ENCODE data around the gene CACNA2D3.

The CACNA2D3 gene

DNA sequence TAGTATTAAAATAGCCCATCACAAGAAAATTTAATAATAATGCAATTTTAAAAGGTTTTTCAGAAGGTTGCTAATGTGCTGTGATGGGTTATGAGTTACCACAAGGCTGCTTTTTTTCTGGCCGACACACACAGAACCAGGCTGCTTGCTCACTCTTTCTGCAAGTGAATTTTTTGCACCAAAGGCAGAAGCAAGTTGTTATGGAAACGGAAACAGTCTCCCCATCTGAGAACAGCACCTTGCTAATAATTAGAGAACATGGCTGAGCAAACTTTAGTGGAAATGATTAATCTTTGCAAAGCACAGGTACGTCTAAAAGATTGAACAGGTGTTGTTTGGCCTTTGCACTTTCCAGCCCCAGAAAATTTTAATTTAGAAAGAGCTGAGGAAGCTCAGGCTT lies 51.0 kb downstream of the CACNA2D3 start:
- no peak for DNase-seq

- no peak for DNase-seq
Measured at GRCh38 chr3:54176106-54176505, 53.8 kb downstream of the CACNA2D3 start.

GRCh38 chr3:54177816-54178215 lies 55.5 kb downstream of the CACNA2D3 start:
- DNase-seq, result no peak

DNA sequence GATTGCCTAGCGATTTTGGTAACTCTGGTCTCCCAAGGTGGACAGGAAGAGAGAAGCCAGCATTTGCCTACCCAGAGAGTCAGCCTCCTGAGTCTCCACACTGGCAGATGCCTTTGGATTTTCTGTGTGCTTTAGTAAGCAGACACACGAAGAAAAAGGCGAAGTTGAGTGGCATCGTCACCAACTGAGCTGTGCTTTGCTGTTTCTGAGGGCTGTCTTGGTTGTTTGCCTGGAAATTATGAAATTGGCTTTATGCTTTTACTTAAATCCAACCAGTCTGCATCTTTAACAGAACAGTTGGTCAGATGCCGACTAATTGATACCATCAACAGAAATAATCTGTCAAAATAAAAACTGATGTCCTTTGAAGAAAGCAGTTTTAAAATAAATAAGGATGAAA lies 56.0 kb downstream of the CACNA2D3 start:
- no peak for DNase-seq

DNA sequence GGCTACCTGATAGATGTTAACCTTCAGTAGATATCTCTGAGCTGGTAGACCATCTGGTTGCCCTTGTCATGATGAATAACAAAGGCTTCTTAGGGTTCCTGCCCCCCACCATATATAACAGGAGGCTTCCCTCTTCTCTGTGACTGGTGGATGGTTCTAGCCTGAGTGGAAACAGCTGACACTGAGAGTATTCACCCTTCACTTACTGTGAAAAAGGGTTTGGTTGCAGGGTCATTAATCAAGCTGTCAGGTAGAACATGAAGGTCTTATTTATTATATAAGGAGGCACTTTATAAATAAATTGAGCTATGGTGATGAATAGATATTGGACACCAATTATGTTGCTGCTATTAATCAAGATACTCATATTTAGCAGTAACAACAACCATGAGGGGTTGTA lies 58.6 kb downstream of the CACNA2D3 start:
- DNase-seq, result no peak

DNA sequence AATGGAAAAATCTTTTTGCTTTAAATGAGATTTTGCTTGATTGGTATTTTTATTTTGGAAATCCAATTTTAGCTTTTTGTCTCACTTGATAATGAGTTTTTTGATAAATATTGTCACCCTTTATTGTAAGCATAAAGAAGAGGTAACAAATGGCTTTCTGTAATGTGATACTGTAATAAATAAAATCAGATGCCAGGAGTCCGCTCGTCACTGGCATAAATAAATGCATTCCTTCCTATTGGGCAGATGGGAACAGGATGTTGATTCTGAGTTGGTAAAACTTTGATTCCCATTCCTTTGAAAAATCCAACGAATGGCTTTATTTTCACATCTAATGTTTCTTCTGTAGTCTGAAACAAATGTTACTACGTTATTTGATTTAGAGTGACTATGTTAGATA lies 59.9 kb downstream of the CACNA2D3 start:
- DNase-seq, result no peak

DNA sequence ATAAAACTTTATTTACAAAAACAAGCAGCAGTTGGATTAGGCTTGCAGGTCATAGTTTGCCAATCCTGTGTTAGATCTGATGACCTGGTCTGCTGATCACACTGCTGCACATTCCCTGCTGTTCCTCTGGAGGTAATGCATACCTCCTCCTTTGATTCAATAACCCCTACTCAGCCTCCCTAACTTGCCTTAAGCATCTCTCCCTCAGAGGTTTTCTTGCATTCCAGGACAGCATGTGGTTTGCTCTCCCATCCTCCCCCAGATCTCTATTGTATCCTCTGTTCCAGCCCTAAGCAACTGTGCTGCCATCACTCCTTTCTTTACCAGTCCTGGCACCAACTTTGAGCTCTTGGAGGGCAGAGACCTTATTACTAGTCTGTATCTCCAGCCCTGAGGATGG lies 63.4 kb downstream of the CACNA2D3 start:
- DNase-seq, result no peak

GRCh38 chr3:54188176-54188791 lies 65.9 kb downstream of the CACNA2D3 start:
- peak; percentile 1 for DNase-seq

- no peak for DNase-seq
Measured at GRCh38 chr3:54191220-54191619, 68.9 kb downstream of the CACNA2D3 start.

DNA sequence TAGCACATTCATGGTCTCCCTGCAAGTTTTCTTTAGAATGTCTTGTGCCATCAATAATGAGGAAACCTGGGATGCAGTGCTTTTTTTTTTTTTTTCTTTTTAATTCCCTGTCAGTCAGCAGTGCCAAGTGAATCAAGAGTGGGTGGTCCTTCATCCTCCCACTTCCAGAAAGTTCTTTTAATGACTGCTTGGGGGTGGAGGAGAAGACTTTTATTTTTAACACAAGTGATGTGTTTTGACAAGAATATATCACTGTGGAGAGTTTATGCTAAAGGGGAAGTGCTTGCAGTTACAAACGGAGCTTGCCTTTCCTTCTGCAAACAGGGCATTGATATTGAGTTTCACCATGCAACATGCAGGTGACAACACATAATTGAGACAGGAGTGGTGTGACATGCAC lies 69.7 kb downstream of the CACNA2D3 start:
- DNase-seq, result no peak

- no peak for DNase-seq
Measured at GRCh38 chr3:54193093-54193492, 70.7 kb downstream of the CACNA2D3 start.

GRCh38 chr3:54196360-54196991 lies 74.1 kb downstream of the CACNA2D3 start:
- no peak for DNase-seq

DNA sequence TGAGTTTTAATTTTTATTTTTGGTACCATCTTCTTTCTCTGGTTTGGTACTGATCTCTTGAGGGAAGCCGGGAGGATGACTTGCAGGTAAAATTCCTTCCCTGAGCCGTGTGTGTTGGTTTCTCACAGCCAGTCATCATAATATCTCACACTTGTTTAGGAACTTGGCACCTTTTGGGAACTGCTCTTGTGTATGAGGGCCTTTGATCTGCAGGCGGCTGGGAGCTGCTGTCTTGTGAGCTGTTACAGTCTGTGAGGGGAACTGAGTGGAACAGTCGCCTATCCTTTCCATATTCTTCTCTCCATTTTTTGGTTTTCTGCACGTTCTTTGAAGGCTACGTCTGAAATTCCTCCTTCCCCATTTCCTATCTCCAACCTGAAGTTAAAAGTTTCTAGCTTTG lies 75.2 kb downstream of the CACNA2D3 start:
- DNase-seq, result no peak

GRCh38 chr3:54198556-54198955 lies 76.2 kb downstream of the CACNA2D3 start:
- no peak for DNase-seq

DNA sequence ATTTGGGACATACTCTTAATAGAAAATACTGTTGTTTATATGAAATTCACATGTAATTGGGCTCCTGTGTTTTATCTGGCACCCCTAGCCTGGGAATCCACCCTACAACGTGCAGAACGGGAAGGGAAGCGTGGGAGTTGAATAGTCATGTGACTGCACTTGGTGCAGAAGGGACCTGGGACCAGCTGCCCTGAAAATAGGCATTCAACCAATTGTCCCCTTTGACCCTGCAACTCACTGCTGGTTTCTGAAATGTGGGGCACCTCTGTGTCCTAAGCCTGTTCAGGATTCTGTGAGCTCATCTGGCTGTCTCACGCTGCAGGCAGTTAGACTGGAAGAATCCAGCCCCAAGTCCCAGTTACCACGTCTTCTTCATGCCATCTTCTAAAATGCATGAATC lies 79.7 kb downstream of the CACNA2D3 start:
- no peak for DNase-seq

DNA sequence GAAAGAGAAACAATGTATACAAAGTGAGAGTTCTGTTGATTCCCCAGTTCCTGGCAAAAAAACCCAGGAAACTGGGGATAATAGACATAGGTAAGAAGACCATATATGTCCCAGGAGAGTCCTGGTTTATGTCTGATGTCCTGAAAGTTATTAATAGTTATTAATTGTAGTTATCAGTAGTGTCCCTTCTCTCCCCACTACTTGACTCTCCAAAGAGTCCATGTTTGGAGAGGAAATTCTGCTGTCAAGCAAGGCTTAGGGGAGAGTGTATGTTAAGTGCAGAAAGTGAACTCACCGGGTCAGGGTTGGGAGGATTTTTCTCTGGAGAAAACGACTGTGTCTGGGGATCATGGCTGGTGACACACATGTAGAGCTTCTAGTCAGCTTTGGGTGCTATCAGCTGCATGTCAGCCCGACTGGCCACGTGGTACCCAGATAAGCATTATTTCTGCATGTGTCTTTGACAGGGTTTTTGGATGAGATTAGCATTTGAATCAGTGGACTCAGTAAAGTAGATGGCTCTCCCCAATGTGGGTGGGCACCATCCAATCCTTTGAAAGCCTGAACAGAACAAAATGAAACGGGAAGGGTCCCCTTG lies 80.4 kb downstream of the CACNA2D3 start:
- DNase-seq, result no peak

DNA sequence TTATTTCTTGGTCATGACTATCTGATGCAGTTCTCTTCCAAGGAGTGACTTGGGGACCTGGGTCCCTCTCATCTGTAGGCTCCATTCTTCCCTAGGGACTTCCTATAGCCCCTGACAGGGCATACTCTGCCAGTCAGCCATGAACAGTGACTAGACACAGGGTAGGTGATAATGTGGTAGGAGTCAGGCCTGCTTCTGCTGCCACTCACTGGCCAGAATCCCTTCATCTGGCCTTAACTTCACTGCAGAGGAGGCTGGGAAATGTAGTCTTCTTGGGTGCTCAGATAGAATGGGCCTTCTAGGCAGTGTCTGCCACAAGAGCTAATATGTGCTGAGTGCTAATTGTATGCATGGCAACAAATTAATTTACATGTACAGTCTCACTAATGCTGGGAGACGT lies 84.5 kb downstream of the CACNA2D3 start:
- no peak for DNase-seq

DNA sequence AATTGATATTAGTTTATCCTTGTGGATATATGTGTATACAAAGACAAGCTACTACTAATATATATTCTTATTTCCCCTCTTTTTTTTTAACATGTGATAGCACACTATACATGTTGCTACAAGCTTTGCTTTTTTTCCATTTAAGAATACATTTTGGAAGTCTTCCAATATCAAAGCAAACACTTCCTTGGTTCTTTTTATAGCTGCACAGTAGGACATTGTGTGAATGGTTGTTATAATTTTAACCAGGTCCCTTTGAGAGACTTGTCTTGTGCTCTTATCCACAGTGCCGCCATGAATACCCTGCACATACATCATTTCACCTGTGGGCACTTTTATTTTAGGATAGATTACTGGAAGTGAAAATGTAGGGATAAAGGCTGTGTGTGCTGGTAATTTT lies 88.7 kb downstream of the CACNA2D3 start:
- DNase-seq, result no peak

- no peak for DNase-seq
Measured at GRCh38 chr3:54212723-54213122, 90.4 kb downstream of the CACNA2D3 start.

DNA sequence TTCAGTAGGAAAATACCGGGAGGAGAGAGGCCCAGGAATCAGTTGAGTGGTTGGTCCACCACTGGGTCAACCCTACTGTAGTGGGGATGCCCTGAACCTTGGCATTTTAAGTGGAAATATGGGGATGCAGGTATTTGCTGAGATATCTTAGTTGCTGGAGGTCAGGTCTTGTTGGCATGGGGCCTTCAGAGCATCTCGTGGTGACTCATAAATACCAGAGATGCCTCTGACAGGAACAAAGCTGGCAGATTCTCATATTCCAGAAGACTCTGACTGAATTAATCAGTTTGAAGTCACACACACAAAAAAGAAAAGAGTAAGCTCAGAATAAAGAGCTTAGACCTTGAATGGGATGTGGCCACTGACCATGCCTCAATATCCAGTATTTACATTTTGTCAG lies 91.6 kb downstream of the CACNA2D3 start:
- no peak for DNase-seq

DNA sequence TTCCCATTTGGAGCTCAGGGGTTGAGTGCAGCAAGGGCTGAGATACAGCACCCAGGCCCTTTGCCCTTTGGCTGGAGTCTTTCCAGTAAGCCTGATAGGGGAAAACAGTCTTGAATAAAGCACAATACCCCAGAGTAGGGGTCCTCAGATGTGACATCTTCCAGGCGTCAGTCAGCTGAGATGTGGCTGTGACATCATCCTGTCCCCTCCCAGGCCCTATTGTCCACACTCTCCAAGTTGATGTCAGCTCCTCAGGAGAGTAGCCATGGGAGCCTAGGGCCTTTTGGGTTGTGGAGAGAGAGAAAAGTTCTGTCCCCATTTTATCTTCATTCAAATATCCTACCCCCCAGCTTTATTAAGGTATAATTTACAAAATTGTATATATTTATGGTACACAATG lies 92.5 kb downstream of the CACNA2D3 start:
- DNase-seq, result no peak

GRCh38 chr3:54215521-54215920 lies 93.2 kb downstream of the CACNA2D3 start:
- no peak for DNase-seq

DNA sequence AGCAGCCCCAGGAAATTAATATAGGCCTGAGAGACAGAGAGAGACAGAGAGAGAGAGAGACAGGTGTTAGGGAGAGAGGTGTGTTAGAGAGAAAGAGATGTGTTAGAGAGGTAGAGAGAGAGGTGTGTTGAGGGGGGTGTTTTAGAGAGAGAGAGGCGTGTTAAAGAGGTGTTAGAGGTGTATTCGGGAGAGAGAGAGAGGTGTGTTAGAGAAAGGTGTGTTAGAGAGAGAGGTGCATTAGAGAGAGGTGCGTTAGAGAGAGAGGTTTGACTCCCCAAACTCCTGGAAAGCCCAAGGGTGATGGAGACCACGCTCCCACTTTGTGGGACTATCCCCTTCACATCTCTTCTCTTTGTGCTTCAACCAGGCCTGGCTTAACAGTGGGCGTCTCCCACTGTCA lies 95.5 kb downstream of the CACNA2D3 start:
- DNase-seq, result no peak

DNA sequence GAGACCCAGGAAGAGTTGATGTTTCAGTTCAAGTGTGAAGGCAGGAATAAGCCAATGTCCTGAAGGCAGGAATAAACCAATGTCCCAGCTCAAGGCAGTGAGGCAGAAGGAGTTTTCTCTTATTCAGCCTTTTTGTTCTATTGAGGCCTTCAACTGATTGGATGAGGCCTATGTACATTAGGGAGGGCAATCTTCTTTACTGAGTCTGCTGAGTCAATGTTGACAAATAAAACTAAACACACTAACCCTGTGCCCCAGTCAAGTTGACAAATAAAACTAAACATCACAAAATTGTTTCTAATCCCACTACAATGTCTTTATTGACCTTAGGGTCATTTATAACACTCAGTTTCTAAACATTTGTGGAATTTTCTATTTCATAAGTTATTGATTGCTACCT lies 100.0 kb downstream of the CACNA2D3 start:
- DNase-seq, result no peak

GRCh38 chr3:54223063-54223462 lies 100.7 kb downstream of the CACNA2D3 start:
- DNase-seq, result no peak
